Central memory CD8-positive, alpha-beta T cell (primary cell): ENCODE results near the gene ZNRF2.
A peak's percentile ranks its signal among the peaks of the same experiment; 100 is the strongest.

ENCODE experiments used
- ATAC-seq: fragments of 150-1000 bp; cut with Tn5 transposase; replicated peaks from 2 replicates; pipeline ENCODE4 v1.10.0; 2022; ENCODE audit warnings: mild to moderate bottlenecking, moderate FRiP score, moderate number of reproducible peaks; ENCODE audit not compliant: poor library complexity, severe bottlenecking; ENCODE audit errors: extremely low read depth
- DNase-seq, 2 donors: peaks; one replicate each; pipeline ENCODE4 v3.0.0; 2021; ENCODE audit warnings: low spot score in 2 of 2
- H3K27ac Mint-ChIP-seq: one replicate; pipeline ENCODE4 v1.8.0; 2022; ENCODE audit warnings: low read depth, mild to moderate bottlenecking, moderate library complexity, mixed read lengths
- H3K27me3 Mint-ChIP-seq: one replicate; pipeline ENCODE4 v1.8.0; 2022; ENCODE audit warnings: mixed read lengths
- H3K36me3 Mint-ChIP-seq: one replicate; pipeline ENCODE4 v1.8.0; 2022; ENCODE audit warnings: mild to moderate bottlenecking, moderate library complexity, mixed read lengths; ENCODE audit not compliant: insufficient read depth
- H3K4me1 Mint-ChIP-seq: one replicate; pipeline ENCODE4 v1.8.0; 2022; ENCODE audit warnings: mixed read lengths
- H3K4me3 Mint-ChIP-seq: one replicate; pipeline ENCODE4 v1.8.0; 2022; ENCODE audit warnings: mild to moderate bottlenecking, moderate library complexity, mixed read lengths
- H3K9me3 Mint-ChIP-seq: one replicate; pipeline ENCODE4 v1.8.0; 2022; ENCODE audit warnings: mixed read lengths

Gene ZNRF2

GRCh38 chr7:30347226-30348082 is 63.1 kb downstream of the ZNRF2 start:
- Mint-ChIP-seq H3K4me1 (peaks cover 63% of the 10 kb centered on the region), H3K36me3 (peaks cover 7% of the 10 kb centered on the region), H3K4me3 (peak overlapping the region; percentile 69), H3K27me3 (no peaks in the 10 kb centered on the region), H3K27ac (peak overlapping the region; percentile 94), H3K9me3 (no peaks in the 10 kb centered on the region)
- ATAC-seq = peak; percentile 16
- DNase-seq = no peak

GRCh38 chr7:30348083-30348560 is 63.7 kb downstream of the ZNRF2 start:
- peak in 1 of 2 donors; percentile 53 for DNase-seq
- peak; percentile 93 for ATAC-seq
- Mint-ChIP-seq H3K4me1 (peaks cover 63% of the 10 kb centered on the region), H3K27me3 (no peaks in the 10 kb centered on the region), H3K27ac (peak overlapping the region; percentile 94), H3K4me3 (peak overlapping the region; percentile 69), H3K9me3 (no peaks in the 10 kb centered on the region), H3K36me3 (peaks cover 4% of the 10 kb centered on the region)

GRCh38 chr7:30349170-30349569 is 64.8 kb downstream of the ZNRF2 start:
- Mint-ChIP-seq H3K4me3 (no peak overlapping the region), H3K27ac (peak overlapping the region; percentile 94), H3K4me1 (peaks cover 62% of the 10 kb centered on the region), H3K36me3 (peaks cover 4% of the 10 kb centered on the region), H3K9me3 (no peaks in the 10 kb centered on the region), H3K27me3 (no peaks in the 10 kb centered on the region)
- ATAC-seq (no peak), DNase-seq (no peak)

- DNase-seq (no peak), ATAC-seq (no peak)
- H3K4me1 Mint-ChIP-seq = peaks cover 58% of the 10 kb centered on the region
- peaks cover 4% of the 10 kb centered on the region for H3K36me3 Mint-ChIP-seq
- peak overlapping the region; percentile 41 for H3K27ac Mint-ChIP-seq
- no peak overlapping the region for H3K4me3 Mint-ChIP-seq
- H3K27me3 Mint-ChIP-seq = no peaks in the 10 kb centered on the region
- no peaks in the 10 kb centered on the region for H3K9me3 Mint-ChIP-seq
These were observed 65.4 kb downstream of the ZNRF2 start for GRCh38 chr7:30349816-30350215.

- Mint-ChIP-seq H3K4me1 (peaks cover 45% of the 10 kb centered on the region), H3K9me3 (no peaks in the 10 kb centered on the region), H3K4me3 (no peak overlapping the region), H3K36me3 (peaks cover 4% of the 10 kb centered on the region), H3K27me3 (no peaks in the 10 kb centered on the region), H3K27ac (no peak overlapping the region)
- no peak for ATAC-seq
- DNase-seq = no peak
These were observed 66.9 kb downstream of the ZNRF2 start for GRCh38 chr7:30351286-30351685.

GRCh38 chr7:30351724-30352123 is 67.3 kb downstream of the ZNRF2 start:
- no peak for ATAC-seq
- Mint-ChIP-seq H3K36me3 (peaks cover 5% of the 10 kb centered on the region), H3K4me3 (no peak overlapping the region), H3K27ac (no peak overlapping the region), H3K4me1 (peaks cover 41% of the 10 kb centered on the region), H3K9me3 (no peaks in the 10 kb centered on the region), H3K27me3 (no peaks in the 10 kb centered on the region)
- DNase-seq = no peak

- no peak for DNase-seq
- no peak for ATAC-seq
- Mint-ChIP-seq H3K36me3 (peaks cover 7% of the 10 kb centered on the region), H3K4me3 (no peak overlapping the region), H3K4me1 (peaks cover 39% of the 10 kb centered on the region), H3K27ac (peak overlapping the region; percentile 71), H3K27me3 (no peaks in the 10 kb centered on the region), H3K9me3 (no peaks in the 10 kb centered on the region)
These were observed 67.8 kb downstream of the ZNRF2 start for GRCh38 chr7:30352169-30352568.

- Mint-ChIP-seq H3K4me3 (no peak overlapping the region), H3K27me3 (no peaks in the 10 kb centered on the region), H3K36me3 (peaks cover 9% of the 10 kb centered on the region), H3K27ac (no peak overlapping the region), H3K9me3 (no peaks in the 10 kb centered on the region), H3K4me1 (peaks cover 31% of the 10 kb centered on the region)
- ATAC-seq (no peak), DNase-seq (no peak)
These were observed 69.1 kb downstream of the ZNRF2 start for GRCh38 chr7:30353532-30353931.

GRCh38 chr7:30353932-30354607 is 69.7 kb downstream of the ZNRF2 start:
- DNase-seq = no peak
- peaks cover 13% of the 10 kb centered on the region for H3K36me3 Mint-ChIP-seq
- no peak overlapping the region for H3K4me3 Mint-ChIP-seq
- no peak overlapping the region for H3K27ac Mint-ChIP-seq
- no peaks in the 10 kb centered on the region for H3K9me3 Mint-ChIP-seq
- no peaks in the 10 kb centered on the region for H3K27me3 Mint-ChIP-seq
- H3K4me1 Mint-ChIP-seq = peaks cover 26% of the 10 kb centered on the region
- no peak for ATAC-seq

- ATAC-seq (no peak), DNase-seq (no peak)
- H3K4me1 Mint-ChIP-seq = peaks cover 23% of the 10 kb centered on the region
- H3K36me3 Mint-ChIP-seq = peaks cover 13% of the 10 kb centered on the region
- H3K4me3 Mint-ChIP-seq = no peak overlapping the region
- H3K27ac Mint-ChIP-seq = no peak overlapping the region
- H3K27me3 Mint-ChIP-seq = no peaks in the 10 kb centered on the region
- H3K9me3 Mint-ChIP-seq = no peaks in the 10 kb centered on the region
These were observed 70.4 kb downstream of the ZNRF2 start for GRCh38 chr7:30354791-30355190.

GRCh38 chr7:30359957-30360356 is 75.6 kb downstream of the ZNRF2 start:
- Mint-ChIP-seq H3K4me3 (no peak overlapping the region), H3K9me3 (no peaks in the 10 kb centered on the region), H3K27ac (peak overlapping the region; percentile 29), H3K4me1 (peaks cover 8% of the 10 kb centered on the region), H3K36me3 (peaks cover 15% of the 10 kb centered on the region), H3K27me3 (no peaks in the 10 kb centered on the region)
- DNase-seq (no peak), ATAC-seq (no peak)

GRCh38 chr7:30363778-30364563 is 79.6 kb downstream of the ZNRF2 start:
- H3K4me1 Mint-ChIP-seq = no peaks in the 10 kb centered on the region
- peaks cover 5% of the 10 kb centered on the region for H3K36me3 Mint-ChIP-seq
- H3K27me3 Mint-ChIP-seq = no peaks in the 10 kb centered on the region
- no peak overlapping the region for H3K4me3 Mint-ChIP-seq
- peak overlapping the region; percentile 36 for H3K27ac Mint-ChIP-seq
- DNase-seq = no peak
- H3K9me3 Mint-ChIP-seq = no peaks in the 10 kb centered on the region
- ATAC-seq = no peak
